Glutamatergic neuron (in vitro differentiated cells): ENCODE results near the gene PDE10A. TPM values are rescaled to one million over a fixed set of nuclear protein-coding genes. Genes with fewer than 3 reads are reported as not detected.

Source experiments
- DNase-seq: peaks from one replicate; pipeline ENCODE4 v3.0.0; 2022
- H3K27ac Mint-ChIP-seq: one replicate; pipeline ENCODE4 v1.8.0; 2020; ENCODE audit warnings: mild to moderate bottlenecking, mixed read lengths, inconsistent platforms; ENCODE audit not compliant: unreplicated experiment
- H3K27me3 Mint-ChIP-seq: one replicate; pipeline ENCODE4 v1.8.0; 2020; ENCODE audit warnings: mild to moderate bottlenecking, moderate library complexity, mixed read lengths, inconsistent platforms; ENCODE audit not compliant: unreplicated experiment
- H3K36me3 Mint-ChIP-seq: one replicate; pipeline ENCODE4 v1.8.0; 2020; ENCODE audit warnings: mild to moderate bottlenecking, mixed read lengths, inconsistent platforms; ENCODE audit not compliant: unreplicated experiment
- H3K4me1 Mint-ChIP-seq: one replicate; pipeline ENCODE4 v1.8.0; 2020; ENCODE audit warnings: mild to moderate bottlenecking, low read depth, mixed read lengths, inconsistent platforms; ENCODE audit not compliant: unreplicated experiment
- H3K4me3 Mint-ChIP-seq: one replicate; pipeline ENCODE4 v1.8.0; 2020; ENCODE audit warnings: mild to moderate bottlenecking, mixed read lengths, inconsistent platforms; ENCODE audit not compliant: unreplicated experiment
- H3K9me3 Mint-ChIP-seq: one replicate; pipeline ENCODE4 v1.8.0; 2020; ENCODE audit warnings: mild to moderate bottlenecking, moderate library complexity, mixed read lengths, inconsistent platforms; ENCODE audit not compliant: unreplicated experiment
- total RNA-seq: library from RNA; stranded (reverse); fragmentation: NEBNext Ultra II Directional; extraction: Animal tissue kit (Norgen Biotek cat#: 25700); gene quantifications from one replicate; pipeline ENCODE4 v1.2.1, GENCODE V29; 2021; ENCODE audit not compliant: unreplicated experiment
- TF ChIP-seq, protein P1 (sequence below): fragments of 200-600 bp; sonication (generic); IDR thresholded peaks from one replicate; pipeline ENCODE4 v1.5.0; 2021; ENCODE audit not compliant: partially characterized antibody, unreplicated experiment

PDE10A gene
- total RNA-seq, 1 donor from 2014 or later = 24.5 TPM

DNA sequence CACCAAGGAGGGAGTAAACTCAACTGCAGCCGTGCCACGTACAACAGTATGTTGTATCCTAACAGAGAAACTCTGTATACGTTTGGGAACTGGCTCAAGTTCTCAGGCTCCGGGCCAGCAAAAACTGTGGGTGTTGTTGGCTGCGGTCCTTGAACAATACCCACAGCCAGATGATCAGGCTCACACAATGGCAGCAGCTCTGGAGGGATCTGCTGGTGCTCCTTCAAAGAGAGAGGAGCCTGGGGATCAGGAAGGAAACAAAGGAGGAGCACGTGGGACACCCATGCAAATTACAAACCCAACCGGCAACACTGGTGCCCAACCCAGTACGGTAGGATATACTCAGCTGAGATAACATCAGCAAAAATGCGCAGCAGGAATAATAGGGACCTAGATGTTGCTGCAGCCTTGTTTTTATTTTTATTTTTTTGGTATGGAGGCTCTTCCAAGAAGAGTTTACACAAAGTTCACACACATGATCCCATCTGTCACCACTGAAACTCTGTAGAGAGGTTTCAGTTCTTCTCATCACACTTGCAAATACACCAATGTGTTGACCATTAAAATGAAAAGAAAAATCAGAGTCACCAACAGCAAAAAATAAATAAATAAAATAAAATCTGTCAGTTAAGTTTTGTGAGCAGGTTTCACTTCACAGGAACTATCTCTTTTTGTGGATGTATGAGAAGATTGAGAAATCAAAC, 41.2 kb upstream of the PDE10A start:
- Mint-ChIP-seq H3K27me3 (peaks cover 5% of the 10 kb centered on the region), H3K4me1 (peaks cover 5% of the 10 kb centered on the region), H3K36me3 (peaks cover 4% of the 10 kb centered on the region), H3K27ac (no peak overlapping the region), H3K9me3 (peaks cover 3% of the 10 kb centered on the region), H3K4me3 (no peak overlapping the region)
- TF ChIP-seq, protein P1, sequence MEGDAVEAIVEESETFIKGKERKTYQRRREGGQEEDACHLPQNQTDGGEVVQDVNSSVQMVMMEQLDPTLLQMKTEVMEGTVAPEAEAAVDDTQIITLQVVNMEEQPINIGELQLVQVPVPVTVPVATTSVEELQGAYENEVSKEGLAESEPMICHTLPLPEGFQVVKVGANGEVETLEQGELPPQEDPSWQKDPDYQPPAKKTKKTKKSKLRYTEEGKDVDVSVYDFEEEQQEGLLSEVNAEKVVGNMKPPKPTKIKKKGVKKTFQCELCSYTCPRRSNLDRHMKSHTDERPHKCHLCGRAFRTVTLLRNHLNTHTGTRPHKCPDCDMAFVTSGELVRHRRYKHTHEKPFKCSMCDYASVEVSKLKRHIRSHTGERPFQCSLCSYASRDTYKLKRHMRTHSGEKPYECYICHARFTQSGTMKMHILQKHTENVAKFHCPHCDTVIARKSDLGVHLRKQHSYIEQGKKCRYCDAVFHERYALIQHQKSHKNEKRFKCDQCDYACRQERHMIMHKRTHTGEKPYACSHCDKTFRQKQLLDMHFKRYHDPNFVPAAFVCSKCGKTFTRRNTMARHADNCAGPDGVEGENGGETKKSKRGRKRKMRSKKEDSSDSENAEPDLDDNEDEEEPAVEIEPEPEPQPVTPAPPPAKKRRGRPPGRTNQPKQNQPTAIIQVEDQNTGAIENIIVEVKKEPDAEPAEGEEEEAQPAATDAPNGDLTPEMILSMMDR = no peak
- DNase-seq = no peak

DNA sequence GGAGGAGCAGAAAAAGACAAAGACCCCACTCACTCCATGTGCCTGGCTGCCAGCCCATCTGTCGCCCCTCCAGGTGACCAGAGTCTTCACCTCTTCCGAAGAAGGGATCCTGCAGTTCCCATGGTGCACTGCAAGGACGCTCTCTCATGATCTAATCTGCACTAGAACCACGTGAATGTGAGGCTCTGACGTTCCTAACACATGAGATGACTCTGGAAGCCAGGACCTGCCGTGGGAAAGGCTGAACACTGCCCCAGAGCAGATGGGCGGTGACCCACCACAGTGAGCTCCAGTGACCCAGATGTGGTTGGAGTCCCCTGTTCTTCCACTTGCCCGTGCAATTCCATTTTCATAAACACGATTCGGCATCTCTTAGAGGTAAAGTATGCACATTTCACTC, 39.6 kb upstream of the PDE10A start:
- peaks cover 3% of the 10 kb centered on the region for H3K27me3 Mint-ChIP-seq
- peaks cover 4% of the 10 kb centered on the region for H3K36me3 Mint-ChIP-seq
- H3K27ac Mint-ChIP-seq = no peak overlapping the region
- TF ChIP-seq, protein P1 = no peak
- no peak overlapping the region for H3K4me3 Mint-ChIP-seq
- no peak for DNase-seq
- H3K4me1 Mint-ChIP-seq = peaks cover 4% of the 10 kb centered on the region
- no peaks in the 10 kb centered on the region for H3K9me3 Mint-ChIP-seq

DNA sequence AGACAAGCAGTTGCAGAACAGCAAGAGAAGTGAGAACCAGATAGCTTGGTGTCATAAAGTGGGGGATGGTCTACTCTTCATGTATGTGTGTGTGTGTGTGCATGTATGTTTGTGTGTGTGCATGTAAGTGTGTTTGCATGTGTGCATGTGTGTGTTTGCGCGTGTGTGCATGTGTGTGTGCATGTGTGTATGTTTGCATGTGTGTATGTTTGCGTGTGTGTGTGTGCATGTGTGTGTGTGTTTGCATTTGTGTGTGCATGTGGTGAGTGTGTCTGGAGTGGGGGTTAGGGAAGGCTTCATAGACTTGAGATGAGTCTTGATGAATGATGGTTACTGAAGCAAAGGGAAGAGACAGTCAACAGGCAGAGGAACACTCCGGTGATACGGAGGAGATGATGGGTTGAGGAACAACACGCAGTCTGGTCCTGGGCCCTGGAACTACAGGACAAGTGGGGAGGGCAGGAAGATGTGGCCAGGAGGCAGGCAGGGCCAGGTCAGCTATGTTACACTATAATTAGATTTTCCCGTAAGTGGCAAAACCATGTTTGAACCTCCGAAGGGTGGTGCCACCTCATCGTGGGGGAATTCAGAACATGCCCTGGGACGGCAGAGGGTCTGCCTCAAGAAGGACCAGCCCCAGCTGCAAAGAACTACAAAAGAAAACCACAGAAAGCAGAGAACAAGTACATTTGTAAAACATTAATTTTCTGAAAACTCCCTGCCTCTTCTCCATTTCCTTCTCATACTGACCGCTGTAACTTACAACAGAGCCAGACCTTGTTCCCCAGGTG, 38.7 kb upstream of the PDE10A start:
- Mint-ChIP-seq H3K27me3 (peaks cover 3% of the 10 kb centered on the region), H3K4me1 (no peaks in the 10 kb centered on the region), H3K27ac (no peak overlapping the region), H3K9me3 (peaks cover 2% of the 10 kb centered on the region), H3K4me3 (no peak overlapping the region), H3K36me3 (no peaks in the 10 kb centered on the region)
- TF ChIP-seq, protein P1 = no peak
- no peak for DNase-seq

DNA sequence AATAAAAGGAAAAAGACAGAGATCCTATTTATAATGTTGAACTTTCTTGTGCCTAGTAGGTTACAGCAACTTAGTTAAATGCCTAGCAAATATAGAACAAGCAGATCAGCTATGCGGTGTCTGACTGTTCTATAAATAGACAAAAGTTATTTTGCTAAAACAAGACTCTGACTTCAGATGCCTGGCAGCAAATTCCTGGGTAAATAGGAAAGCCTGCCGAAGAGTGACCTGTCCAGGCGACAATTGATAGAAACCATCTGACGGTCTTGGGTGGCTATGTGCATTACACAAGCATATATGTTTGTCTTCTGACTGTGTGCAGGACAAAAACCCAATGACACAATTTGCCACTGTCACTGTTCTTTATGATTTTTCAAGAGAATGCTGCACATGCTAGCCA, 38.0 kb upstream of the PDE10A start:
- H3K36me3 Mint-ChIP-seq = no peaks in the 10 kb centered on the region
- peaks cover 2% of the 10 kb centered on the region for H3K9me3 Mint-ChIP-seq
- H3K27ac Mint-ChIP-seq = no peak overlapping the region
- H3K4me3 Mint-ChIP-seq = no peak overlapping the region
- TF ChIP-seq, protein P1 = no peak
- no peaks in the 10 kb centered on the region for H3K4me1 Mint-ChIP-seq
- no peak for DNase-seq
- H3K27me3 Mint-ChIP-seq = peaks cover 3% of the 10 kb centered on the region

DNA sequence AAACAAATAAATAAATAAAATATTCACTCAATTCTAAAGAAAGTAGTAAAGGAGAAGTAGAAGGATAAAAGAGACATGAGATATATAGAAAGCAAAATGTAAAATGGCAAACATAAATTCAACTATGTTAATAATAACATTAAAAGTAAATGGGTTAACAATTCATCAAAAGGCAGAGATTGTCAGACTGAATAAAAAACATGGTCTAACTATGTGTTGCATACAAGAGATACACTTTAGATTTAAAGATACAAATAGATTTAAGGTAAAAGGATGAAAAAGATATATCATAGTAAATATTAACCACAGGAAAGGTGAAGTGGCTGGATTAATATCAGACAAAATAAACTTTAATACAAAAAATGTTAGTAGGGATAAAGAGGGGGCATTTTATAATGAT, 35.8 kb upstream of the PDE10A start:
- H3K27me3 Mint-ChIP-seq = peaks cover 3% of the 10 kb centered on the region
- no peak overlapping the region for H3K27ac Mint-ChIP-seq
- peaks cover 2% of the 10 kb centered on the region for H3K9me3 Mint-ChIP-seq
- H3K36me3 Mint-ChIP-seq = no peaks in the 10 kb centered on the region
- H3K4me1 Mint-ChIP-seq = no peaks in the 10 kb centered on the region
- TF ChIP-seq, protein P1 = no peak
- no peak for DNase-seq
- no peak overlapping the region for H3K4me3 Mint-ChIP-seq
